Sigmoid colon (tissue), 4 donors: ENCODE results near the gene CTNND2.

Experiments
- CTCF ChIP-seq, 4 experiments: fragments of 450-650 bp in 3 of 4; fragments of 200-600 bp in 1 of 4; IDR thresholded peaks; one replicate each; pipeline ENCODE4 v1.5.1; 2016 to 2019; ENCODE audit warnings: antibody characterized with exemption in 4 of 4, mild to moderate bottlenecking in 3 of 4, moderate library complexity in 2 of 4
- POLR2A ChIP-seq, 2 donors: fragments of 450-650 bp; IDR thresholded peaks; one replicate each; pipeline ENCODE4 v1.6.1; 2016; ENCODE audit warnings: antibody characterized with exemption in 2 of 2, mild to moderate bottlenecking in 2 of 2, moderate library complexity in 2 of 2
- POLR2AphosphoS5 ChIP-seq, 4 donors: sonication (generic); formaldehyde crosslinking; IDR thresholded peaks; one replicate each; pipeline ENCODE4 v1.6.1; 2017; ENCODE audit warnings: antibody characterized with exemption in 4 of 4

GRCh38 chr5:11496137-11496719, 408.0 kb downstream of the CTNND2 start:
- TF ChIP-seq CTCF (IDR thresholded peaks at IDR 0.05) (no peak), POLR2A (IDR thresholded peaks at IDR 0.05) (no peak), POLR2AphosphoS5 (IDR thresholded peaks at IDR 0.05) (no peak)
